ENCODE measurements around the gene FYB1. TPM values are rescaled to one million over a fixed set of nuclear protein-coding genes. Genes with fewer than 3 reads are reported as not detected.

FYB1 gene
- total and polyA plus RNA-seq, 2 of the 8 experiments (the other 6 are each of a cell fraction or from before 2014, with no cell fraction given), result not detected

- Histone ChIP-seq H3K56ac (replicated peaks; ENCODE audit: insufficient read length, low read depth, low read length) (no peak overlapping the region), H3K79me2 (ENCODE audit: control insufficient read depth in 1 of 2, insufficient read depth in 2 of 2, low read length in 2 of 2) (no peaks in the 10 kb centered on the region), H3K23ac (ENCODE audit: insufficient read length) (no peak overlapping the region), H2BK20ac (ENCODE audit: low read length) (no peak overlapping the region), H3K36me3 (ENCODE audit: control insufficient read depth in 2 of 4, insufficient read depth in 4 of 4, low read length in 3 of 4) (no peaks in the 10 kb centered on the region), H3K27ac (ENCODE audit: low read depth, low read length) (no peak overlapping the region), H2BK15ac (ENCODE audit: low read length) (no peak overlapping the region), H3K4ac (replicated peaks; ENCODE audit: insufficient read length, low read depth, low read length) (no peak overlapping the region), H3K9ac (replicated peaks in 1 of 4; ENCODE audit: extremely low read depth in 1 of 4, low read depth in 3 of 4, low read length in 3 of 4) (no peak overlapping the region), H3K9me3 (ENCODE audit: insufficient read depth in 2 of 2, low read depth in 1 of 2, low read length in 1 of 2) (no peaks in the 10 kb centered on the region), H3K27me3 (replicated peaks in 1 of 4; ENCODE audit: control insufficient read depth in 3 of 4, extremely low read depth in 1 of 4, insufficient read depth in 3 of 4, low read length in 3 of 4) (no peaks in the 10 kb centered on the region), H4K20me1 (replicated peaks in 1 of 2; ENCODE audit: control insufficient read depth in 1 of 2, insufficient read depth in 2 of 2, low read length in 2 of 2) (no peaks in the 10 kb centered on the region), H3K18ac (ENCODE audit: extremely low read depth, low read length) (no peak overlapping the region), H3K14ac (ENCODE audit: insufficient read length) (no peak overlapping the region), H4K5ac (ENCODE audit: insufficient read length, low read depth, low read length) (no peak overlapping the region), H3K23me2 (ENCODE audit: low read depth, low read length) (no peaks in the 10 kb centered on the region), H2BK120ac (replicated peaks; ENCODE audit: low read depth, low read length) (no peak overlapping the region), H2AFZ (ENCODE audit: low read length) (no peak overlapping the region), H2BK12ac (ENCODE audit: low read depth, low read length) (no peak overlapping the region), H4K91ac (replicated peaks; ENCODE audit: insufficient read length, low read length) (no peak overlapping the region), H4K8ac (ENCODE audit: extremely low read depth, insufficient read depth, low read length) (no peak overlapping the region), H3K4me3 (ENCODE audit: extremely low read depth in 1 of 4, insufficient read depth in 2 of 4, low read depth in 3 of 4, low read length in 4 of 4) (no peak overlapping the region), H3K4me1 (replicated peaks in 1 of 4; ENCODE audit: control insufficient read depth in 3 of 4, insufficient read depth in 4 of 4, low read length in 3 of 4) (no peaks in the 10 kb centered on the region), H3K79me1 (ENCODE audit: low read depth, low read length) (no peaks in the 10 kb centered on the region), H2BK5ac (ENCODE audit: low read depth, low read length) (no peak overlapping the region), H2AK5ac (ENCODE audit: low read depth, low read length) (no peak overlapping the region), H3K4me2 (ENCODE audit: insufficient read depth in 1 of 2, low read depth in 2 of 2, low read length in 2 of 2) (no peak overlapping the region)
- no peak for TF ChIP-seq GTF2F1 (IDR thresholded peaks at IDR 0.05; ENCODE audit: borderline replicate concordance, low read depth, low read length)
- TF ChIP-seq TAF1 (IDR thresholded peaks at IDR 0.05; ENCODE audit: low read depth, low read length), result no peak
- no peak for TF ChIP-seq TEAD4 (IDR thresholded peaks at IDR 0.05; ENCODE audit: low read depth, low read length)
- no peak for TF ChIP-seq CTBP2 (IDR thresholded peaks at IDR 0.05; ENCODE audit: borderline replicate concordance, insufficient read depth, insufficient read length, low read length)
- TF ChIP-seq RNF2 (IDR thresholded peaks at IDR 0.05; ENCODE audit: borderline replicate concordance, low read depth, low read length, missing control alignments, poor library complexity, severe bottlenecking), result no peak
- TF ChIP-seq RFX5 (IDR thresholded peaks at IDR 0.05; ENCODE audit: borderline replicate concordance, low read depth, low read length), result no peak
- 93% methylated on average over 5 of the region's 5 CpGs; no CpG with 5 or more reads in 1 of the 2 experiments for WGBS, 2 experiments (ENCODE audit: extremely low coverage in 1 of 2, insufficient coverage in 1 of 2, insufficient read length in 1 of 2, insufficient replicate concordance in 2 of 2, low coverage in 1 of 2, low lambda C conversion rate in 2 of 2, missing lambda C conversion rate in 1 of 2)
- CTCF ChIA-PET (ENCODE audit: partially characterized antibody), result interaction anchor here (1.1 to 1.5 kb wide), 2 partner anchors 8 to 19 kb away, joined by 4 read pairs; no protein-coding TSS in a partner anchor
- POLR2A ChIA-PET (ENCODE audit: partially characterized antibody), result no interaction called here
- FAIRE-seq (no peak), DNase-seq (ENCODE audit: low read depth in 1 of 2, low spot score in 2 of 2) (no peak)
These were observed 21.2 kb downstream of the FYB1 start for GRCh38 chr5:39198127-39198526.

Measured in H1 (cell line).